Smooth muscle cell of the brain vasculature (primary cell): ENCODE measurements around the gene TMOD3.

Source experiments
- DNase-seq: peaks from one replicate; pipeline ENCODE4 v3.0.0-alpha.2; 2012; ENCODE audit warnings: low read depth, low spot score

TMOD3 gene

GRCh38 chr15:51907136-51907862 is 77.8 kb downstream of the TMOD3 start:
- DNase-seq = no peak

GRCh38 chr15:51908316-51908715 is 78.9 kb downstream of the TMOD3 start:
- no peak for DNase-seq

- no peak for DNase-seq
These were observed 80.1 kb downstream of the TMOD3 start for GRCh38 chr15:51909584-51909983.

- no peak for DNase-seq
These were observed 83.1 kb downstream of the TMOD3 start for GRCh38 chr15:51912528-51912927.

- no peak for DNase-seq
These were observed 88.0 kb downstream of the TMOD3 start for GRCh38 chr15:51917493-51917892.

GRCh38 chr15:51924156-51925068 is 95.0 kb downstream of the TMOD3 start:
- no peak for DNase-seq

- DNase-seq = no peak
These were observed 97.4 kb downstream of the TMOD3 start for GRCh38 chr15:51926809-51927208.

- DNase-seq = no peak
These were observed 101.6 kb downstream of the TMOD3 start for GRCh38 chr15:51931016-51931415.

GRCh38 chr15:51931638-51932037 is 102.2 kb downstream of the TMOD3 start:
- no peak for DNase-seq

- no peak for DNase-seq
These were observed 102.7 kb downstream of the TMOD3 start for GRCh38 chr15:51932161-51932560.

GRCh38 chr15:51935466-51936104 is 106.1 kb downstream of the TMOD3 start:
- no peak for DNase-seq

GRCh38 chr15:51936105-51936478 is 106.6 kb downstream of the TMOD3 start:
- no peak for DNase-seq

GRCh38 chr15:51938286-51938685 is 108.8 kb downstream of the TMOD3 start:
- no peak for DNase-seq

- no peak for DNase-seq
These were observed 109.8 kb downstream of the TMOD3 start for GRCh38 chr15:51939216-51939615.

- no peak for DNase-seq
These were observed 117.7 kb downstream of the TMOD3 start for GRCh38 chr15:51947124-51947523.

GRCh38 chr15:51952805-51953204 is 123.4 kb downstream of the TMOD3 start:
- no peak for DNase-seq

GRCh38 chr15:51955504-51955903 is 126.1 kb downstream of the TMOD3 start:
- no peak for DNase-seq
